IMR-90 (cell line): ENCODE measurements around the gene ZSCAN30. TPM values are rescaled to one million over a fixed set of nuclear protein-coding genes. Genes with fewer than 3 reads are reported as not detected.

ENCODE experiments used
- ATAC-seq: fragments of 200-7000 bp; cut with Tn5 transposase; 2 replicates; pipeline ENCODE4 v1.9.1; 2020; ENCODE audit warnings: low read depth, mild to moderate bottlenecking, moderate library complexity
- BruUV-seq: library from RNA; stranded (reverse); fragments of 400-500 nt; replicated peaks from 2 replicates; lab custom pipeline; 2021; lab: Mats Ljungman, UMichigan
- CTCF ChIA-PET: fragments of 300-600 bp; formaldehyde crosslinking; extraction: SDS; loops from one replicate; lab custom pipeline; 2021; ENCODE audit warnings: antibody characterized with exemption; lab: Yijun Ruan, JAX
- POLR2A ChIA-PET: fragments of 300-600 bp; sonication (Branson Sonifier 250); formaldehyde crosslinking; loops from one replicate; lab custom pipeline; 2022; ENCODE audit warnings: antibody characterized with exemption; ENCODE audit not compliant: unreplicated experiment; lab: Charles Lee
- DNase-seq: peaks from one replicate; pipeline ENCODE4 v3.0.0; 2013
- H2AFZ ChIP-seq: replicated peaks from 2 replicates; pipeline ENCODE3; 2013; ENCODE audit warnings: low read length, mild to moderate bottlenecking; ENCODE audit not compliant: poor library complexity
- H2AK5ac ChIP-seq: 2 replicates; pipeline ENCODE4 v1.6.1; 2013; ENCODE audit warnings: low read depth, low read length, inconsistent platforms
- H2AK9ac ChIP-seq: replicated peaks from 2 replicates; pipeline ENCODE3; 2013; ENCODE audit warnings: mild to moderate bottlenecking, low read depth, low read length, moderate library complexity; ENCODE audit not compliant: poor library complexity
- H2BK120ac ChIP-seq: 2 replicates; pipeline ENCODE4 v1.6.1; 2013; ENCODE audit warnings: low read depth, low read length, inconsistent platforms
- H2BK15ac ChIP-seq: 3 replicates; pipeline ENCODE4 v1.6.1; 2013; ENCODE audit warnings: low read depth, low read length, inconsistent platforms
- H2BK20ac ChIP-seq: 2 replicates; pipeline ENCODE4 v1.6.1; 2013; ENCODE audit warnings: low read depth, mild to moderate bottlenecking, inconsistent platforms, low read length, moderate library complexity
- H2BK5ac ChIP-seq: 2 replicates; pipeline ENCODE4 v1.6.1; 2013; ENCODE audit warnings: mild to moderate bottlenecking, low read depth, low read length, inconsistent platforms; ENCODE audit not compliant: poor library complexity, severe bottlenecking
- H3K14ac ChIP-seq: replicated peaks from 2 replicates; pipeline ENCODE4 v1.6.1; 2013; ENCODE audit warnings: low read depth, low read length, inconsistent platforms
- H3K18ac ChIP-seq: 2 replicates; pipeline ENCODE4 v1.6.1; 2013; ENCODE audit warnings: low read depth, low read length, control low read depth
- H3K23ac ChIP-seq: 2 replicates; pipeline ENCODE4 v1.6.1; 2013; ENCODE audit warnings: low read depth, low read length, inconsistent platforms
- H3K27ac ChIP-seq: 2 replicates; pipeline ENCODE4 v1.5.1; 2013; ENCODE audit warnings: mild to moderate bottlenecking, control low read depth, low read length; ENCODE audit not compliant: insufficient read depth
- H3K27me3 ChIP-seq: 2 replicates; pipeline ENCODE4 v1.6.1; 2013; ENCODE audit warnings: low read length; ENCODE audit not compliant: control insufficient read depth, insufficient read depth
- H3K36me3 ChIP-seq: 2 replicates; pipeline ENCODE4 v1.6.1; 2013; ENCODE audit warnings: low read length, mixed read lengths; ENCODE audit not compliant: control insufficient read depth, insufficient read depth
- H3K4ac ChIP-seq: 2 replicates; pipeline ENCODE4 v1.6.1; 2013; ENCODE audit warnings: low read depth, low read length, inconsistent platforms
- H3K4me1 ChIP-seq: 2 replicates; pipeline ENCODE4 v1.6.1; 2013; ENCODE audit warnings: low read length, mixed read lengths; ENCODE audit not compliant: control insufficient read depth, insufficient read depth
- H3K4me2 ChIP-seq: 2 replicates; pipeline ENCODE4 v1.6.1; 2013; ENCODE audit warnings: low read depth, mild to moderate bottlenecking, control low read depth, low read length, moderate library complexity
- H3K4me3 ChIP-seq: 2 replicates; pipeline ENCODE4 v1.5.1; 2013; ENCODE audit warnings: low read depth, mild to moderate bottlenecking, control low read depth, low read length, moderate library complexity; ENCODE audit not compliant: insufficient read depth
- H3K56ac ChIP-seq: 2 replicates; pipeline ENCODE4 v1.6.1; 2013; ENCODE audit warnings: low read length, inconsistent platforms; ENCODE audit not compliant: insufficient read depth; ENCODE audit errors: extremely low read depth
- H3K79me1 ChIP-seq, 2 experiments: 2 replicates each; pipeline ENCODE4 v1.6.1; 2013; ENCODE audit warnings: low read length in 2 of 2, inconsistent platforms in 1 of 2, low read depth in 1 of 2
- H3K9ac ChIP-seq: 2 replicates; pipeline ENCODE4 v1.6.1; 2013; ENCODE audit warnings: low read depth, low read length, control low read depth
- H3K9me1 ChIP-seq: 2 replicates; pipeline ENCODE4 v1.6.1; 2013; ENCODE audit warnings: low read length, inconsistent platforms; ENCODE audit not compliant: insufficient read depth
- H3K9me3 ChIP-seq: 2 replicates; pipeline ENCODE4 v1.6.1; 2013; ENCODE audit warnings: low read length; ENCODE audit not compliant: control insufficient read depth, insufficient read depth
- H4K20me1 ChIP-seq: 2 replicates; pipeline ENCODE4 v1.6.1; 2013; ENCODE audit warnings: low read length, inconsistent platforms; ENCODE audit not compliant: insufficient read depth
- H4K5ac ChIP-seq: 2 replicates; pipeline ENCODE4 v1.6.1; 2013; ENCODE audit warnings: mild to moderate bottlenecking, low read depth, low read length, control low read depth
- H4K8ac ChIP-seq, 2 experiments: 2 replicates each; pipeline ENCODE4 v1.6.1; 2013; ENCODE audit warnings: low read depth in 2 of 2, low read length in 2 of 2, control low read depth in 1 of 2, inconsistent platforms in 1 of 2
- H4K91ac ChIP-seq: 2 replicates; pipeline ENCODE4 v1.6.1; 2013; ENCODE audit warnings: low read depth, low read length, inconsistent platforms; ENCODE audit not compliant: insufficient read depth
- BHLHE40 ChIP-seq: fragments of 150-350 bp; IDR thresholded peaks from 2 replicates; pipeline ENCODE4 v1.6.1; 2016; ENCODE audit warnings: mild to moderate bottlenecking, low read depth, low read length
- NFE2L2 ChIP-seq: fragments of 150-350 bp; IDR thresholded peaks from 2 replicates; pipeline ENCODE4 v1.6.1; 2016; ENCODE audit warnings: low read depth, mild to moderate bottlenecking, low read length
- POLR2A ChIP-seq: IDR thresholded peaks from 2 replicates; pipeline ENCODE4 v1.6.1; 2012; ENCODE audit warnings: mild to moderate bottlenecking, low read depth, low read length
- WGBS, 2 experiments: methylation state at CpG; one replicate each; pipeline versions ENCODE4 v1.1.5 to v1.1.7; 2013; ENCODE audit warnings: missing lambda C conversion rate in 2 of 2; ENCODE audit not compliant: insufficient read length in 1 of 2; ENCODE audit errors: extremely low coverage in 2 of 2; 5-methylcytosine and 5-hydroxymethylcytosine counted together
- dilution Hi-C: fragments of 300-500 bp; cut with HindIII; formaldehyde crosslinking; loops from one replicate; pipeline ENCODE4 v1.14.3; 2018; ENCODE audit warnings: low sequenced_read_pairs; ENCODE audit not compliant: unreplicated experiment
- in situ Hi-C: fragments of 300-500 bp; cut with MboI; formaldehyde crosslinking; loops from 3 replicates; pipeline ENCODE4 v1.14.3; 2019; ENCODE audit warnings: low sequenced_read_pairs, inconsistent platforms, mixed read lengths
- intact Hi-C: fragments of 100-400 bp; cut with micrococcal nuclease; formaldehyde crosslinking; loops from 2 replicates; pipeline ENCODE4 v1.10.0; 2022
- polyA plus RNA-seq, 3 experiments: library from polyadenylated mRNA; depleted of rRNA; stranded (reverse); fragments of >200 nt; gene quantifications; 2 replicates each; pipeline ENCODE4 v1.2.3, GENCODE V29; 2012; ENCODE audit warnings: low replicate concordance in 1 of 3
- total RNA-seq: library from RNA; depleted of rRNA; stranded (reverse); fragments of >200 nt; gene quantifications from 2 replicates; pipeline ENCODE4 v1.2.3, GENCODE V29; 2012

ZSCAN30 gene
- total and polyA plus RNA-seq, 2 of the 4 experiments (the other 2 are of a cell fraction), result 9.9 to 17.7 TPM

DNA sequence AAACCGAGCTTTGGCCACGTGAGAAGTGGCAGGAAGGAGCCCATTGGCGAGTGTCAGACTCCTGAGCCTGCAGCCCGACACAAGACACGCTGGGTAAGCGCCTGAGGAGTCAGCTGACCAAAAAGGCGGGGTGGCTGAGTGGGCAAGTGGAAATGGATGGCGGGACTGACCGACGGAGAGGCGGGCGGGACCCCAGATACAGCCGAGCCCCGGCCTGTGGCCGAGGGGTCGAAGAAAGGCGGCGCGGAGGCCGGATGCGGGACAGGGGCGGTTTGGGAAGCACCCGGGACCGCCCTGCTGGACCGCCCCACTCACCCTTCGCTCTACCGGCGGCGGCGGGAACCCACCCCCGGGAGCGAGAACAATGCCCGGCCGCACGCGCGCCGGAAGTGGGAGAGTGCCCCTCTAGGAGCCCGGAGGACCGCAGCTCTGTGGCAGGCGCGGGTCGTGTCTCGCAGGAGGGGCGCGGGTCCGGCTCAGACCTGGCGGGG, 22.8 kb downstream of the ZSCAN30 start:
- ATAC-seq, result no peak
- H3K4me2 ChIP-seq, result no peak overlapping the region; the same call in 1 of the 2 replicates

More for the DNA sequence above, 22.8 kb downstream of the ZSCAN30 start:
- intact Hi-C loops (no loop called here), in situ Hi-C loops (no loop called here), dilution Hi-C loops (no loop called here)
- peak overlapping the region in 1 of 2 experiments; percentile 28; a peak in 1 of 4 replicates for H4K8ac ChIP-seq
- H3K79me1 ChIP-seq, result peaks cover 3 to 8% of the 10 kb centered on the region in 2 experiments; a peak in 1 of 4 replicates
- H3K4me3 ChIP-seq, result no peak overlapping the region
- no peaks in the 10 kb centered on the region for H4K20me1 ChIP-seq
- no peak overlapping the region for H3K18ac ChIP-seq
- BruUV-seq, result no TSS peak
- H3K14ac ChIP-seq, result no peak overlapping the region
- CTCF ChIA-PET, result interaction anchor here (0.7 kb wide), 1 partner anchor 15 kb away, joined by 5 read pairs; no protein-coding TSS in a partner anchor
- no peak for DNase-seq
- H2AK9ac ChIP-seq, result no peak overlapping the region
- no peak overlapping the region for H3K4ac ChIP-seq
- H2AFZ ChIP-seq, result peak overlapping the region; percentile 67
- no peak overlapping the region for H2BK15ac ChIP-seq
- H3K4me1 ChIP-seq, result no peaks in the 10 kb centered on the region
- no peak overlapping the region for H4K91ac ChIP-seq
- no peak overlapping the region for H2BK120ac ChIP-seq
- no peak overlapping the region for H3K23ac ChIP-seq
- H2BK5ac ChIP-seq, result no peak overlapping the region
- POLR2A ChIA-PET, result no interaction called here
- H3K27me3 ChIP-seq, result no peaks in the 10 kb centered on the region
- H3K56ac ChIP-seq, result no peak overlapping the region
- no peak overlapping the region for H4K5ac ChIP-seq
- no peaks in the 10 kb centered on the region for H3K9me1 ChIP-seq
- WGBS, 2 experiments, result 23% methylated on average over 5 of the region's 48 CpGs; no CpG with 5 or more reads in 1 of the 2 experiments
- peaks cover 25% of the 10 kb centered on the region for H3K36me3 ChIP-seq
- peaks cover 22% of the 10 kb centered on the region for H3K9me3 ChIP-seq
- no peak overlapping the region for H3K9ac ChIP-seq
- H2BK20ac ChIP-seq, result no peak overlapping the region
- no peak overlapping the region for H3K27ac ChIP-seq
- TF ChIP-seq POLR2A (no peak), BHLHE40 (no peak), NFE2L2 (no peak)
- no peak overlapping the region for H2AK5ac ChIP-seq
